SK-N-SH (cell line): Measurements from ENCODE around the gene FOSL1. TPM values are rescaled to one million over a fixed set of nuclear protein-coding genes. Genes with fewer than 3 reads are reported as not detected.

Experiments used
- CTCF ChIA-PET: fragments of 300-600, 350-600 bp; formaldehyde crosslinking; extraction: SDS; loops from one replicate; lab custom pipeline; 2021; lab: Yijun Ruan, JAX
- POLR2A ChIA-PET: fragments of 350-600 bp; sonication (Branson Sonifier 250); formaldehyde crosslinking; extraction: SDS; loops from one replicate; lab custom pipeline; 2020; ENCODE audit warnings: antibody characterized with exemption, inconsistent platforms; lab: Yijun Ruan, JAX
- DNase-seq: peaks from one replicate; pipeline ENCODE4 v3.0.0; 2012
- H2AFZ ChIP-seq: fragments of 200-600 bp; sonication (generic); 2 replicates; pipeline ENCODE4 v1.8.1; 2016; ENCODE audit warnings: antibody characterized with exemption, mild to moderate bottlenecking, low read depth
- H3F3A ChIP-seq: fragments of 200-600 bp; sonication (generic); replicated peaks from 2 replicates; pipeline ENCODE3; 2016; ENCODE audit warnings: antibody characterized with exemption, mild to moderate bottlenecking; ENCODE audit not compliant: insufficient read depth
- H3K27ac ChIP-seq, 2 experiments: fragments of 200-500 bp in 1 of 2; fragments of 200-600 bp in 1 of 2; sonication (Bioruptor generic) in 1 of 2; sonication (generic), shearing (Covaris generic) in 1 of 2; 2 replicates each; pipeline versions ENCODE4 v1.5.1 to v1.6.1; 2014 to 2016; ENCODE audit warnings: low read depth in 2 of 2, inconsistent platforms in 1 of 2, low read length in 1 of 2, mild to moderate bottlenecking in 1 of 2, mixed read lengths in 1 of 2
- H3K27me3 ChIP-seq: fragments of 200-600 bp; sonication (generic), shearing (Covaris generic); 2 replicates; pipeline ENCODE4 v1.6.1; 2016; ENCODE audit warnings: mixed run types; ENCODE audit not compliant: insufficient read depth
- H3K36me3 ChIP-seq, 2 experiments: fragments of 200-500 bp in 1 of 2; fragments of 200-600 bp in 1 of 2; sonication (Bioruptor generic) in 1 of 2; sonication (generic) in 1 of 2; replicated peaks in 1 of 2; 2 replicates each; pipeline versions ENCODE3 to v1.5.1; 2014 to 2016; ENCODE audit warnings: low read length in 1 of 2, mild to moderate bottlenecking in 1 of 2; ENCODE audit not compliant: insufficient read depth in 2 of 2, control insufficient read depth in 1 of 2
- H3K4me1 ChIP-seq, 2 experiments: fragments of 200-500 bp in 1 of 2; fragments of 200-600 bp in 1 of 2; sonication (Bioruptor generic) in 1 of 2; sonication (generic), shearing (Covaris generic) in 1 of 2; 2 replicates each; pipeline versions ENCODE4 v1.5.1 to v1.6.1; 2014 to 2016; ENCODE audit warnings: low read depth in 1 of 2, low read length in 1 of 2, mixed run types in 1 of 2; ENCODE audit not compliant: insufficient read depth in 2 of 2, control insufficient read depth in 1 of 2
- H3K4me2 ChIP-seq: fragments of 200-600 bp; sonication (generic), shearing (Covaris generic); 2 replicates; pipeline ENCODE4 v1.6.1; 2017; ENCODE audit warnings: mixed run types
- H3K4me3 ChIP-seq, 2 experiments: fragments of 200-500 bp in 1 of 2; fragments of 200-600 bp in 1 of 2; sonication (Bioruptor generic) in 1 of 2; sonication (generic), shearing (Covaris generic) in 1 of 2; 2 replicates each; pipeline versions ENCODE4 v1.5.1 to v1.8.1; 2014 to 2016; ENCODE audit warnings: low read depth in 2 of 2, inconsistent platforms in 1 of 2, low read length in 1 of 2, mild to moderate bottlenecking in 1 of 2, mixed read lengths in 1 of 2, moderate library complexity in 1 of 2
- H3K79me2 ChIP-seq: fragments of 200-600 bp; sonication (generic); 2 replicates; pipeline ENCODE4 v1.8.1; 2017; ENCODE audit warnings: mild to moderate bottlenecking; ENCODE audit not compliant: insufficient read depth
- H3K9ac ChIP-seq: fragments of 200-600 bp; sonication (generic); 2 replicates; pipeline ENCODE4 v1.6.1; 2017; ENCODE audit warnings: mixed run types
- H3K9me2 ChIP-seq: fragments of 200-600 bp; sonication (generic); 2 replicates; pipeline ENCODE4 v1.6.1; 2017; ENCODE audit warnings: mixed run types
- H3K9me3 ChIP-seq: fragments of 200-600 bp; sonication (generic); 2 replicates; pipeline ENCODE4 v1.6.1; 2017; ENCODE audit warnings: mixed run types, mild to moderate bottlenecking, moderate library complexity
- H4K20me1 ChIP-seq: fragments of 200-600 bp; sonication (generic); 2 replicates; pipeline ENCODE4 v1.6.1; 2017; ENCODE audit warnings: mild to moderate bottlenecking, mixed run types; ENCODE audit not compliant: insufficient read depth
- ELF1 ChIP-seq: IDR thresholded peaks from 2 replicates; pipeline ENCODE4 v1.4.0; 2012
- MEF2A ChIP-seq: IDR thresholded peaks from 2 replicates; pipeline ENCODE4 v1.4.0; 2012; ENCODE audit warnings: low read depth, borderline replicate concordance
- RCOR1 ChIP-seq: fragments of 150-350 bp; IDR thresholded peaks from 2 replicates; pipeline ENCODE4 v1.6.1; 2017; ENCODE audit warnings: antibody characterized with exemption, low read length
- REST ChIP-seq: IDR thresholded peaks from 2 replicates; pipeline ENCODE4 v1.6.1; 2012; ENCODE audit warnings: mild to moderate bottlenecking, low read depth, low read length, moderate library complexity
- RFX5 ChIP-seq: IDR thresholded peaks from 2 replicates; pipeline ENCODE4 v1.6.1; 2012; ENCODE audit warnings: mild to moderate bottlenecking, improper control_type of control experiment, low read length
- TAF1 ChIP-seq: IDR thresholded peaks from 2 replicates; pipeline ENCODE4 v1.6.1; 2012; ENCODE audit warnings: low read depth, mild to moderate bottlenecking, low read length, moderate library complexity, borderline replicate concordance
- TEAD4 ChIP-seq: IDR thresholded peaks from 2 replicates; pipeline ENCODE4 v1.4.0; 2012; ENCODE audit warnings: mild to moderate bottlenecking, borderline replicate concordance; ENCODE audit not compliant: insufficient read depth
- USF1 ChIP-seq: IDR thresholded peaks from 2 replicates; pipeline ENCODE4 v1.4.0; 2012; ENCODE audit warnings: low read depth, borderline replicate concordance
- WGBS: methylation state at CpG from one replicate; pipeline ENCODE4 v1.1.6; 2017; ENCODE audit warnings: low lambda C conversion rate; 5-methylcytosine and 5-hydroxymethylcytosine counted together
- polyA plus RNA-seq, 3 experiments: library from polyadenylated mRNA; depleted of rRNA; stranded (reverse); fragments of >200 nt; gene quantifications; 2 replicates each; pipeline ENCODE4 v1.2.3, GENCODE V29; 2012

The FOSL1 gene
- polyA plus RNA-seq, 1 of the 3 experiments (the other 2 are of a cell fraction), result 30.1 TPM

DNA sequence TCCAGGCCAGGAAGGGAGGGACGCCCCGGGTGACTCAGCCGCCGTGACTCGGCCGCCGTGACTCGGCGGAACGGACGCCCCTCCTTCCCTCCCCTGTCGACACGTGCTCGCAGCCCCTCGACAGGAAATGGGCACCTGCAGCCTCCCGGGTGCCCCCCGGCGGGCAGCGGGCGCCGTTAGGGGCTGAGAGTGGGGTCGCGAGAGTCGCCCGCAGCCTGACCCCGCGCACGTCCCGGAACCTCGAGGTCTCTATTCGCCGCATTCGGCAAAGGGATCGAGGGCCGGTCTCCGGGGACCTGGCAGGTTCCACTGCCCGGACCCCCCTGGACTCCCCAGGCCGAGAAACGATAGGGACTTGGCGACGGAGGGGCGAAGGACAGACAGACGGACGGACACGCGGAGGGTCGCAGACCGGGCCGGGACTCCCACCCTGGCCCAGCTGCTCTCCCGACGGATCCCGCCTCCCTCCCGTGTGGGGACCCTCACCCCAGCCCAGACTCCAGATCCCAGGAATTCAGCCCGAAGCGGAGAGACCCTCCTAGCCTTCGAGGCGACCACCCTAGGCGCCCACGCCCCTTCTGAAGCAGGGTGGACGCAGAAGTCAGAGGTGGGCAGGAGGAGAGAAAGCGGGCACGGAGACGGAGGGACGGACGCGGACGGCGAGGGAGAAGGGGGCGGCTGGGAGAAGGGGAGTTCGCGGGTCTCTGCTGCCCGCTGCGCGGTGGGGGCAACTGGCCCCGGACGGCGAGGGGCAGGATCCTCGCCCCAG, 648 bp downstream of the FOSL1 start (continued):
- peak; percentile 28; the same call in 1 of the 2 replicates for TF ChIP-seq REST
- no peak for TF ChIP-seq MEF2A
- peak; percentile 56; the same call in 1 of the 2 replicates for TF ChIP-seq USF1
- TF ChIP-seq TEAD4, result 0 out of 2 replicates have a peak, but pooled peaks have one; percentile 40
- no peak for TF ChIP-seq RCOR1

- H3K79me2 ChIP-seq, result peaks cover 87% of the 10 kb centered on the region
- peaks cover 6 to 47% of the 10 kb centered on the region in 2 experiments; a peak in 3 of 4 replicates for H3K4me1 ChIP-seq
- no peak for DNase-seq
- H3K36me3 ChIP-seq, result peaks cover 0 to 35% of the 10 kb centered on the region in 2 experiments
- POLR2A ChIA-PET, result no interaction called here
- peaks cover 53% of the 10 kb centered on the region for H4K20me1 ChIP-seq
- no peaks in the 10 kb centered on the region for H3K9me2 ChIP-seq
- H3K4me2 ChIP-seq, result peak overlapping the region; percentile 89
- H3K27me3 ChIP-seq, result no peaks in the 10 kb centered on the region
- peaks cover 64% of the 10 kb centered on the region for H3F3A ChIP-seq
- TF ChIP-seq ELF1 (peak; percentile 64; the same call in 1 of the 2 replicates), TAF1 (peak; percentile 40; the same call in 1 of the 2 replicates), RFX5 (no peak)
- TF ChIP-seq, all 33 proteins: peak for 2
- peak overlapping the region; percentile 59 to 82 for H3K4me3 ChIP-seq
- no peaks in the 10 kb centered on the region for H3K9me3 ChIP-seq
- H2AFZ ChIP-seq, result no peak overlapping the region
- CTCF ChIA-PET, result interaction anchor here (0.6 to 4.6 kb wide), 5 partner anchors 10 to 67 kb away, joined by 3 to 36 read pairs (median 20); partner anchors contain the start of genes CCDC85B and FIBP
- WGBS, result 27% methylated on average over 8 of the region's 28 CpGs
- H3K9ac ChIP-seq, result peak overlapping the region; percentile 97
- H3K27ac ChIP-seq, result peak overlapping the region in 1 of 2 experiments; percentile 95; a peak in 3 of 4 replicates
Measured at GRCh38 chr11:65898656-65899355, 1.4 kb downstream of the FOSL1 start.
